IPS-20b (cell line): Measurements from ENCODE around the gene WDR91.
A peak's percentile ranks its signal among the peaks of the same experiment; 100 is the strongest.

ENCODE experiments used
- H3K27ac ChIP-seq: one replicate; pipeline ENCODE4 v1.5.1; 2013; ENCODE audit warnings: low read length
- H3K27me3 ChIP-seq: 2 replicates; pipeline ENCODE4 v1.6.1; 2013; ENCODE audit warnings: mild to moderate bottlenecking, low read length, inconsistent platforms; ENCODE audit not compliant: insufficient read depth
- H3K36me3 ChIP-seq: 2 replicates; pipeline ENCODE4 v1.6.1; 2013; ENCODE audit warnings: low read depth, mild to moderate bottlenecking, inconsistent platforms, low read length, moderate library complexity; ENCODE audit not compliant: insufficient read depth
- H3K4me1 ChIP-seq: 2 replicates; pipeline ENCODE4 v1.6.1; 2013; ENCODE audit warnings: mild to moderate bottlenecking, control low read depth, inconsistent platforms, low read length, moderate library complexity; ENCODE audit not compliant: insufficient read depth
- H3K4me3 ChIP-seq: 2 replicates; pipeline ENCODE4 v1.5.1; 2013; ENCODE audit warnings: mild to moderate bottlenecking, low read length, inconsistent platforms
- H3K9ac ChIP-seq: 2 replicates; pipeline ENCODE4 v1.6.1; 2013; ENCODE audit warnings: low read depth, mild to moderate bottlenecking, inconsistent platforms, low read length, moderate library complexity
- H3K9me3 ChIP-seq: 2 replicates; pipeline ENCODE4 v1.6.1; 2013; ENCODE audit warnings: mild to moderate bottlenecking, low read depth, low read length, inconsistent platforms; ENCODE audit not compliant: insufficient read depth

WDR91 gene

DNA sequence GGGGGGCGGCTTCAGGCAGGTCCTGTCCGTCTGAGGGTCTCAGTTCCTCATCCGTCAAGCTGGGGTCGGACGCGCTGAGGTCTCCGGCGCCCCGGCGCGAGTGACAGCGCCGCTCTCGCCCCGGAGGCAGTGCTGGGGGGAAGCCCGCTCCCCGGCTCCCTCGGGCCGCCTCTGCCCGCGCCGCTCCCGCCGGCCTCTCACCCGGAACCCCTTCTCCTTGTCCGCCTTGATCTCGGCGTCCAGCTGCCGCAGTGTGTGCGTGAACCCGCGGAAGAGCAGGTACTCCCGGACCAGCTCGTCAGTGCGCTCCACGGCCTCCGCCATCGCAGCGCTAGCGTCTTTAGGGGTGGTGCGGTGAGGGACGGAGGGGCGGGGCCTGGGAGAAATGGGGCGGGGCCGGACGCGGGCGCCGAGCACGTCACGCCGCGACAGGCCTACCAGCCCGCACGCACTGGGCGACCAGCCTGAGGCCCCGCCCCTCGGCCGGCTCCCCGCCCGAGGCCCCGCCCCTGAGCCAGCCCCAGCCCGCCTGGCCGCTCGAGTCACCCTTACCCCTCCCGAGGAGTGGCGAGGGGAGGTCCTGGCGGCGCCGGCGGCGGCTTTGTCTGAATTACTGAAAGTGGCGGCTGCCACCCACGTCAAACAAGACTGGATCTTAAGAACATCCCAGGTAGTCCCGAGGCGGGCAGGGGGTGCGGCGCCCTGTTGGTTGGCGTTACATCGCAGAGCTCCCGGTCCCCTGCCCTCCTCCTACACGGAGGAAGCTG is at the start of gene WDR91:
TSS of gene WDR91 (minus strand) at position 348 of the 767 bp plus-strand sequence. CDS start at position 324, 24 bp downstream.
- Histone ChIP-seq H3K9me3 (no peaks in the 10 kb centered on the region), H3K27ac (no peak within 1 kb of the TSS), H3K4me3 (peak within 1 kb of the TSS; percentile 77), H3K27me3 (peaks cover 9% of the 10 kb centered on the region), H3K9ac (peak within 1 kb of the TSS; percentile 76; the same call in 1 of the 2 replicates), H3K36me3 (no peaks in the 10 kb centered on the region), H3K4me1 (no peaks in the 10 kb centered on the region; the same call in 1 of the 2 replicates)

DNA sequence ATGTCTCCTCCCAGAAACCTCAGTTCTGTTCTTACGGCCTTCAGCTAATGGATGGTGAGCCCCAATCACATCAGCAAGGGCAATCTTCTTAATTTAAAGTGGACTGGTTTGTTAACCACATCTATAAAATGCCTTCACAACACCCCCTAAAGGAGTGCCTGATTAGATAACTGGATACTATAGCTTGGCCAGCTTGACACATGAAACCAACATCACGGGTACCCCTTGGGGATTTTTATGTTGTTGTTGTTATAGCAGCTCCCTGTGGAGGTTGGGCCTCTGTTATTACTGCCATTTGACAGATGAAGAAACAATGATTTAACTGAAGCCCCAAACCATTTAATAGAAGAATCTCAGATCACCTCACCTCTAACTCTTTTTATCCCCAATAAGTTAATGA is 49.1 kb upstream of the WDR91 start:
- H3K9ac ChIP-seq = no peak overlapping the region
- no peaks in the 10 kb centered on the region for H3K36me3 ChIP-seq
- peaks cover under 1% of the 10 kb centered on the region; the same call in 1 of the 2 replicates for H3K9me3 ChIP-seq
- H3K27me3 ChIP-seq = no peaks in the 10 kb centered on the region
- H3K4me3 ChIP-seq = no peak overlapping the region
- no peaks in the 10 kb centered on the region for H3K4me1 ChIP-seq
- H3K27ac ChIP-seq = no peak overlapping the region

DNA sequence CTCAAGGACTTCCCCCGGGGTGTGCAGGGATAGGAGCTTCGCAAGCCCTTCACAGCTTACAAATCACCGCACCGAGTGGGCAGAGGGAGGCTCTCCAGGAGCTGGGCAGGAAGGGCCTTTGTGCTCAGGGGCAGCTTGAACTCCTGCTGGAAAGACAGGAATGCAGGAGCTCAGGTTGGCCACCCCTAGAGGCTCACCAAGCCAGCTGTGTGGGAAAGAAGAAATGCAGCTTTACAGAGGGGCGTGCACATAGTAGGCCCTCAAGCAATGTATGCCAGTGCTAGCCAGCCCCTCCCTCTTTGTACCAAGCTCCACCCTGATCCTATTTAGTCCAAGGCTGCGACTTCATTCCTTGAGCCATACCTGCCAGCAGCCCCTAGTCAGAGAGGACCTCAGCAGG is 48.4 kb upstream of the WDR91 start:
- Histone ChIP-seq H3K9me3 (no peaks in the 10 kb centered on the region), H3K4me1 (0 out of 2 replicates have a peak, but pooled peaks cover 3% of the 10 kb centered on the region)

GRCh38 chr7:135258585-135258984 is 47.3 kb upstream of the WDR91 start:
- H3K27ac ChIP-seq = no peak overlapping the region
- H3K27me3 ChIP-seq = no peaks in the 10 kb centered on the region

More for the DNA sequence above, 48.4 kb upstream of the WDR91 start:
- no peaks in the 10 kb centered on the region for H3K27me3 ChIP-seq
- no peak overlapping the region for H3K4me3 ChIP-seq
- no peak overlapping the region for H3K27ac ChIP-seq
- no peaks in the 10 kb centered on the region for H3K36me3 ChIP-seq
- H3K9ac ChIP-seq = no peak overlapping the region

GRCh38 chr7:135257790-135258189 is 46.5 kb upstream of the WDR91 start:
- Histone ChIP-seq H3K4me1 (0 out of 2 replicates have a peak, but pooled peaks cover 3% of the 10 kb centered on the region), H3K27ac (no peak overlapping the region), H3K9ac (no peak overlapping the region), H3K9me3 (no peaks in the 10 kb centered on the region), H3K36me3 (no peaks in the 10 kb centered on the region), H3K27me3 (no peaks in the 10 kb centered on the region), H3K4me3 (no peak overlapping the region)

More at GRCh38 chr7:135258585-135258984, 47.3 kb upstream of the WDR91 start:
- Histone ChIP-seq H3K9ac (no peak overlapping the region), H3K9me3 (no peaks in the 10 kb centered on the region), H3K36me3 (no peaks in the 10 kb centered on the region), H3K4me3 (no peak overlapping the region), H3K4me1 (0 out of 2 replicates have a peak, but pooled peaks cover 3% of the 10 kb centered on the region)

- Histone ChIP-seq H3K27ac (no peak overlapping the region), H3K36me3 (no peaks in the 10 kb centered on the region), H3K27me3 (no peaks in the 10 kb centered on the region), H3K9ac (no peak overlapping the region), H3K4me1 (0 out of 2 replicates have a peak, but pooled peaks cover 3% of the 10 kb centered on the region), H3K9me3 (no peaks in the 10 kb centered on the region), H3K4me3 (no peak overlapping the region)
Observed at GRCh38 chr7:135253851-135254771, 42.8 kb upstream of the WDR91 start.

DNA sequence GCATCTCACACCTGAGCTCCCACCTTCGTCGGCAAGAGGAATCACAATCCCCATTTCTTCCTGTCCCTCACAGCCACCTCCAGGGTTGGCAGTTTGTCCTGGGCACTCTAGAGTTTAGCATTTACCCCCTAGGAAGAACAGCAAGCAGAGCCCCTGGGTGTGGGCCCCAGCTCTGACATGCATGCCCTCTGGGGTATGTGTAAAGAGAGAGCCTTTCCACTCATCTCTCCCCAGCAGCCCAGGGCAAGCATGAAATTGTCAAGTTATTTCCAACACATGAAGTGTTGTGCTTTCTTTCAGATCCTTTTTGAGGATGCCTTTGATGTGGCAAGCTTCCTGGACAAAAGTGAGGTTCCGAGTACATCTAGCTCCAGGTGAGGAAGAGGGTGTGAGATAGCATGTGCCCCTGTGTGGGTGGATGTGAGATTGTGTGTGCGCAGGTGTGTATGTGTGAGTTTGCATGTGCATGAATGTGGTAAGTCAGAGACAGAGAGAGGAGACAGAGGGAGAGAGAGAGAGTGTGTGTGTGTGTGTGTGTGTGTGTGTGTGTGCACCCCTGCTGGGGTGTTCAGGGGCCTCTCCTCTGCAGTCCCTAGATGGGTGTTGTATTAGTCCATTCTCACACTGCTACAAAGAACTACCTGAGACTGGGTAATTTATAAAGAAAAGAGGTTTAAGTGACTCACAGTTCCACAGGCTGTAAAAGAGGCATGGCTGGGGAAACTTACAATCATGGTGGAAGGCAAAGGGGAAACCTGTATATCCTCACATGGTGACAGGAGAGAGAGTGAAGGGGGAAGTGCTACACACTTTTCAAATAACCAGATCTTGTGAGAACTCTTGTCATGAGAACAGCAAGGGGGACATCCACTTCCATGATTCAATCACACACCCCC is 40.4 kb upstream of the WDR91 start:
- Histone ChIP-seq H3K27me3 (no peaks in the 10 kb centered on the region), H3K4me1 (0 out of 2 replicates have a peak, but pooled peaks cover 3% of the 10 kb centered on the region), H3K4me3 (no peak overlapping the region), H3K9ac (no peak overlapping the region), H3K27ac (no peak overlapping the region), H3K36me3 (no peaks in the 10 kb centered on the region), H3K9me3 (no peaks in the 10 kb centered on the region)

- no peaks in the 10 kb centered on the region for H3K9me3 ChIP-seq
- no peaks in the 10 kb centered on the region for H3K4me1 ChIP-seq
- H3K27ac ChIP-seq = no peak overlapping the region
- H3K27me3 ChIP-seq = no peaks in the 10 kb centered on the region
- H3K4me3 ChIP-seq = no peak overlapping the region
- H3K36me3 ChIP-seq = no peaks in the 10 kb centered on the region
- H3K9ac ChIP-seq = no peak overlapping the region
Observed at GRCh38 chr7:135248546-135248945, 37.2 kb upstream of the WDR91 start.

GRCh38 chr7:135247746-135248471 is 36.6 kb upstream of the WDR91 start:
- Histone ChIP-seq H3K9ac (no peak overlapping the region), H3K9me3 (no peaks in the 10 kb centered on the region), H3K4me3 (no peak overlapping the region), H3K27me3 (no peaks in the 10 kb centered on the region), H3K36me3 (no peaks in the 10 kb centered on the region), H3K4me1 (no peaks in the 10 kb centered on the region), H3K27ac (no peak overlapping the region)

GRCh38 chr7:135246191-135246825 is 35.0 kb upstream of the WDR91 start:
- Histone ChIP-seq H3K27ac (no peak overlapping the region), H3K27me3 (no peaks in the 10 kb centered on the region), H3K36me3 (no peaks in the 10 kb centered on the region), H3K9me3 (no peaks in the 10 kb centered on the region), H3K9ac (no peak overlapping the region), H3K4me3 (no peak overlapping the region), H3K4me1 (no peaks in the 10 kb centered on the region)
